CD4-positive, alpha-beta T cell treated with Interleukin-17A for 4 hours (primary cell): Measurements from ENCODE around the gene JTB.

ENCODE experiments used
- DNase-seq: peaks from one replicate; pipeline ENCODE4 v3.0.0-alpha.2; 2020; ENCODE audit warnings: mixed read lengths

The JTB gene

GRCh38 chr1:153978274-153978909, 918 bp upstream of the JTB start:
- DNase-seq: no peak

GRCh38 chr1:153976819-153977249, 640 bp downstream of the JTB start:
- DNase-seq: no peak

- no peak for DNase-seq
Measured at GRCh38 chr1:153973525-153973924, 3.9 kb downstream of the JTB start.

DNA sequence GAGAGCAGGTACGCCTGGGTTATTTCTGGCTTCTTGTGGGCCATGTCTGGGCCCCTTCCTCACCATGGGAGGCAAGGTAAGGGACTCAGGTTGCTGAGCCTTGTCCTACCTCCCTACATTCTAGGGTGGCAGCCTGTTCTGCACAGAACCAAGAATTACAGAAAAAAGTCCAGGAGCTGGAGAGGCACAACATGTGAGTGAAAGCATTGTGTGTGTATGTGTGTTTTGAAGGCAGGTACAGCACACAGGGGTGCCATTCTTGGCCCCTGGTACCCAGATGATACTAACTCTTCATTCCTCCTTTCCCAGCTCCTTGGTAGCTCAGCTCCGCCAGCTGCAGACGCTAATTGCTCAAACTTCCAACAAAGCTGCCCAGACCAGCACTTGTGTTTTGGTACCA, 4.4 kb downstream of the JTB start:
- DNase-seq: no peak

- DNase-seq: no peak
Measured at GRCh38 chr1:153970346-153970745, 7.1 kb downstream of the JTB start.

- DNase-seq: no peak
Measured at GRCh38 chr1:153968972-153969371, 8.5 kb downstream of the JTB start.

DNA sequence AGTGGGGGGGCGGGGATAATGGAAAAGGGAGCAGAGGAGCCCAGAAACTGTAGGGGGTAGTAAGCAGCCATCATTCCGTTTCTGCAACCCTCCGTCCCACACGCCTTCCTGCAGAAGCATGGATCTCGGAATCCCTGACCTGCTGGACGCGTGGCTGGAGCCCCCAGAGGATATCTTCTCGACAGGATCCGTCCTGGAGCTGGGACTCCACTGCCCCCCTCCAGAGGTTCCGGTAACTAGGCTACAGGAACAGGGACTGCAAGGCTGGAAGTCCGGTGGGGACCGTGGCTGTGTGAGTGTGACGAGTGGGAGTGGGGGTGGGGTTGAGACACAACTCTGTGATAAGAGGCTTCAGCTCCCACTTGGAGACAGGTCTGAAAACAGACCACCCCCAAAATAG, 9.1 kb downstream of the JTB start:
- DNase-seq: no peak

GRCh38 chr1:153968000-153968363, 9.5 kb downstream of the JTB start:
- no peak for DNase-seq

DNA sequence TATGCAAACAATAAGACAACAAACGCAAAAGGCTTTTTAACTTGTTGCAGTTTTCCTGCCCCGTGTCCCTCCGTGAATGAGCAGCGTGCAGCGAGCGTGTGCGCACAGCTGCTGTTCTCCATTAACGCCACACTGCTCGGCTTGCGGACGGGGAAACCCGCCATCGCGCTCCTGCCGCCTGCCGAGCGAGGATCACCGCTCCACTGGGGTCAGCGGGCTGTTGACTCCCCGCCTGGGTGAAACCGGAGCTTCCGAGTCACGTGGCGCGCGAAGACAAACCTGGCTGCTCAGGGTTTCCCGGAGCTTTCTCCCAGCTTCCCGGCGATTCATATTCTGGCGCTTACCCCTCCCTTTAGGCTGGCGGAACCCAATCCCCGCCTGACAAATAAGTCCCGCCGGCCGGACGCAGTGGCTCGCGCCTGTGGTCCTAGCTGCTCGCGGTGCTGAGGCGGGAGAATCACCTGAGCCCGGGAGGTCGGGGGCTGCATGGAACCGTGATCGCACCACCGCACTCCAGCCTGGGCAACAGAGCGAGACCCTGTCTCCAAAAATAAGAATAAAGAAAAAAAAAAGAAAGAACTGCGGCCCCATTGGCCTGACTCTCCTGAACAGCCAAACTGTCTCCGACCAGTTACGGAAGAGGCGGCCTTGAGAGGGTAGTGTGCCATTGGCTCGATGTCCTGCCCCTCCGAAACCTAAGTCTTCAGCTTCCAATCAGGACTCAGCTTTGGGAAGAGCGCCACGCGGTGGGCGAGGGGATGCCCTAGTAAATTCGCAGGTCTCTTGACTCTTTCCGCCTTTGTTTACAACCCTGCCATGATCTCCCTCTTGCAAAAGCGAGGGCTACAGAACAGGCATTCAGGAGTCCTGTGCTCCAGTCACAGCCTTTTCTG, 10.1 kb downstream of the JTB start, which contains the start of gene CREB3L4:
Gene CREB3L4 (plus strand): TSS at position 796 of the 893 bp plus-strand sequence. CDS start 624 bp downstream, outside the sequence.
- peak; percentile 90 for DNase-seq

- DNase-seq: peak; percentile 13
Measured at GRCh38 chr1:153963850-153964331, 13.6 kb downstream of the JTB start.

- peak; percentile 98 for DNase-seq
Measured at GRCh38 chr1:153963030-153963849, 14.2 kb downstream of the JTB start, which contains the start of gene SLC39A1. TSS of gene SLC39A1 (minus strand) at chr1:153963537. CDS start at chr1:153962715, 822 bp downstream.

- no peak for DNase-seq
Measured at GRCh38 chr1:153962088-153963029, 15.1 kb downstream of the JTB start.

DNA sequence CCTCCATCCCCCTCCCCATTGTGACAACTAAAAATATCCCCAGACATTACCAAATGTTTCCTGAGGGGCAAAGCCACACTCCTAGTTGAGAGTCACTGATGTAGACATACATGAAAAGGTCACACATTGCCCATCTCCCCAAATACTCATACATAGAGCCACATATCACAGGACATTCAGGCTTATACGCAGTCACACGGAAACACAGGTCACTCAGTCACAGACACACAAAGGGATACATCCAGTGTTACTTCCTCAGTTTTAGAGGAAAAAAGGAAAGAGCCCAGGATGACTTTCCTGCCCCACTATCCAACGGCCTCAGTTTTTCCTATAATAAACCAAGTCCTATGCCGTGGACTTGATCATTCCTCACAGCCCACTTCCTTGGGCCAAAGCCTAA, 16.1 kb downstream of the JTB start:
- DNase-seq: no peak

DNA sequence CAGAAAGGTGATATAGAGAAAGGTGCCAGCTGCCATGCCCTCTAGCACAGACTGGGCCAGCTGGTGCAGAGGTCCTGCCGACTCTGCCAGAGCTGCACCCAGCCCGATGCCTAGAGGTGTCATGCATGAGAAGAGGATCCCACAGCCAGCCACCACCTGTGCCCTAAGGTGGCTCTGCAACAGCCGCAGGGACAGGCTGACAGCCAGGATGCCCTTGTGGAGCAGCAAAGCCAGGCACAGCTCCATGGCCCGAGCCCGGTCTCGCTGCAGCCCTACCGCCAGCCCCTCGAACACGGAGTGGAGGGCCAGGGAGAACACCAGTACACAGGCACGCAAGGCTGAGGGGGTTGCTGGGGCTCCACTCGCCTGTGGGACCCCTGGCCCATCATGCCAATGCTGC, 17.3 kb downstream of the JTB start:
- no peak for DNase-seq

- DNase-seq: no peak
Measured at GRCh38 chr1:153959454-153959853, 18.0 kb downstream of the JTB start.

- DNase-seq: no peak
Measured at GRCh38 chr1:153958961-153959260, 18.6 kb downstream of the JTB start.

DNA sequence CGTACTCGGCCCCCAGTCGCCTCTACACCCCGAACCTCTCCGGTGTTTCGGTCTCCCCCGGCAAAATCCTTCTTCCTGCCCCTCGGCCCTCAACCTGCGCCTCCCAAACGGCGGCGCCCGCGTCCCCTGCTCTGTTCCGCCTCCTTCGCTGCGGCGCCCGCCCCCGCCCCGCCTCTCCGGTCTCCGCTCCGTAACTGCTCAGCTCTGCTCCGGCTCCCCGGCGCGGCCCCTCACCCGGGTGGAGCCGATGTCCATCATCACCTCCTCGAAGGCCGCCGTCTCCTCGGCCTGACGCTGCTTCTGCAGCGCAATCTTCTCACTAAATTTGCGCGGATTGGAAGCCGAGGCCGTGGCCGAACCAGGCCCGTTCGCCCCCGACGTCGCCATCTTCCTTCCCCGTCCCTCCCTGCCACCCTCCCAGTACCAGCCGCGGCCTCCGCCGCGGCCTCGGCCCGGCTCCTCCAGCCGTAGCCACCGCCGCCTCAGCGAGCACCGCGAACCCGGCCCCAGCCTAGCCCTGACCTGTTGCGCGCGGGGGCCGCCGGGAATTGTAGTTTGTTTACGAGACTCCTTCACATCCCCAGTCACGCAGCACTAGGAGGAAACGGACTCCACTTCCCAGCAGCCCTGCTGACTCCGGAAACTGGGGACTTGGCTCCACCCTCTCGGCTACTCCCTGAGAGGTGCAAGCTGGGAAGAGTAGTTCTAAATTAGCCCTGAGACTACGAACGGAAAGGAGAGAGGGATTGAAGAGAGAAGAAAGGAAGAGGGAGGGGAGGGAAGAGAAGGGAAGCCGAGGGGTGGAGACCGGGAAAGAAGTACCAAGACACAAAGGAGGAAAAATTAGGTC, 19.1 kb downstream of the JTB start, which contains the start of gene CRTC2:
Gene CRTC2 (minus strand): TSS at position 502 of the 850 bp plus-strand sequence. CDS start 115 bp downstream, at position 387.
- DNase-seq: peak; percentile 99

GRCh38 chr1:153957744-153958110, 19.7 kb downstream of the JTB start:
- peak; percentile 47 for DNase-seq

DNA sequence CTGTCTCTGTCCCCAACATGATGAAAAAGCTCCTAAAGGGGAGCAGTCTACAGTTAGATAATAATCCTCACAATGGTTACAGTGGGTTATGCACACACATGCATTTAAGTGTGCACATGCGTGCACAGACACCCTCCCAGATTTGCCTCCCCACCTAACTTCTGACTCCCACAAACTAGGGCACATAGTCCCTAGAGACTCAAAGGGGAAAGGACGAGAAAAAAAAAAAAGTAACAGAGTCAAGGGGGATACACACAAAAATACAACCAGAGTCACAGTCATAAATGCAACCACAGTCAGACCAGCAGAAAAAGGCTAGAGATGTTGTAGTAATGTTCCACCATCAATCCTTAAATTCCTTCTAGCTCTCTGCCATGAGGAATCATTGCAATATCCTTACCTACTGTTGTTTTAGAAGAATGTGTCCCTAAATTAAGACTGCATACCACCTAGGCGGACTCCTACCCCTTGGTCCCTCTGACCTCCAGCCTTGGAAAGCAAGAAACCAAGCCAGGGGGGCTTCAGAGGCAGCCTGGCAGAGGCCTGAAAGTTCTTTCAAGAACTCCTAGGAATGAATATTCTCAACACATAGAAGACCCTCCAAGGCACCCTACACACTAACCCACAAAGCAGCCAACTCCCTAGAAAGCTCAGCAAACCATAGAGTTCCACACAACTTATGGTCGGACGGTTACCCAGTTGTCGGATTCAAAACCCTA, 20.3 kb downstream of the JTB start:
- no peak for DNase-seq

- no peak for DNase-seq
Measured at GRCh38 chr1:153954826-153955225, 22.6 kb downstream of the JTB start.
